GM12878 (cell line): ENCODE results near the gene MAN2A2. TPM values are rescaled to one million over a fixed set of nuclear protein-coding genes. Genes with fewer than 3 reads are reported as not detected.

ENCODE experiments used
- E4F1 ChIP-seq: fragments of 450-650 bp; IDR thresholded peaks from 2 replicates; pipeline ENCODE4 v1.6.1; 2018; ENCODE audit warnings: borderline replicate concordance, mild to moderate bottlenecking; ENCODE audit not compliant: partially characterized antibody
- POU2F2 ChIP-seq: IDR thresholded peaks from 3 replicates; pipeline ENCODE4 v1.6.1; 2011; ENCODE audit warnings: low read depth, mild to moderate bottlenecking, low read length, borderline replicate concordance
- PRDM15 ChIP-seq: fragments of 450-650 bp; formaldehyde crosslinking; IDR thresholded peaks from 2 replicates; pipeline ENCODE4 v1.4.0; 2020; ENCODE audit warnings: mild to moderate bottlenecking, moderate library complexity
- RFX5 ChIP-seq: IDR thresholded peaks from 2 replicates; pipeline ENCODE4 v1.6.1; 2011; ENCODE audit warnings: low read depth, low read length, improper control_type of control experiment
- polyA plus RNA-seq, 11 experiments: library from polyadenylated mRNA; depleted of rRNA in 4 of 11; unstranded in 6 of 11; stranded (reverse) in 5 of 11; fragments of >200 nt; fragmentation: Nextera tagmentation in 4 of 11; fragmentation: Illumina TruSeq in 1 of 11; extraction: Ambion mirVana in 4 of 11; extraction: Trizol in 1 of 11; gene quantifications; 1 replicate in 1 of 11; 2 replicates in 10 of 11; pipeline versions ENCODE4 v1.2.1 to v1.2.3, GENCODE V29; 2011 to 2016; ENCODE audit warnings: inconsistent platforms in 2 of 11, missing spikeins in 2 of 11, low read depth in 1 of 11
- total RNA-seq, 4 experiments: library from RNA; depleted of rRNA in 3 of 4; stranded (reverse); fragments of >200 nt in 3 of 4; fragmentation: Illumina TruSeq in 1 of 4; extraction: Trizol in 1 of 4; gene quantifications; 2 replicates each; pipeline versions ENCODE4 v1.2.1 to v1.2.3, GENCODE V29; 2013 to 2021

MAN2A2 gene
- total and polyA plus RNA-seq, 10 of the 15 experiments (the other 5 are each of a cell fraction or from before 2014, with no cell fraction given): 4.2 to 79.4 (median 23.2) TPM

GRCh38 chr15:90906181-90906849, 3.2 kb downstream of the MAN2A2 start (continued):
- TF ChIP-seq PRDM15 (CRISPR knock-in tag): no peak
- TF ChIP-seq RFX5: no peak
- no peak for TF ChIP-seq E4F1
- TF ChIP-seq POU2F2: no peak
